ENCODE results near the gene CNGA1.
"Not testable (repeated sequence)": the region's sequence is repeated elsewhere in the genome, so short reads cannot be mapped to it uniquely, and the experiment has no call there.

CNGA1 gene

DNA sequence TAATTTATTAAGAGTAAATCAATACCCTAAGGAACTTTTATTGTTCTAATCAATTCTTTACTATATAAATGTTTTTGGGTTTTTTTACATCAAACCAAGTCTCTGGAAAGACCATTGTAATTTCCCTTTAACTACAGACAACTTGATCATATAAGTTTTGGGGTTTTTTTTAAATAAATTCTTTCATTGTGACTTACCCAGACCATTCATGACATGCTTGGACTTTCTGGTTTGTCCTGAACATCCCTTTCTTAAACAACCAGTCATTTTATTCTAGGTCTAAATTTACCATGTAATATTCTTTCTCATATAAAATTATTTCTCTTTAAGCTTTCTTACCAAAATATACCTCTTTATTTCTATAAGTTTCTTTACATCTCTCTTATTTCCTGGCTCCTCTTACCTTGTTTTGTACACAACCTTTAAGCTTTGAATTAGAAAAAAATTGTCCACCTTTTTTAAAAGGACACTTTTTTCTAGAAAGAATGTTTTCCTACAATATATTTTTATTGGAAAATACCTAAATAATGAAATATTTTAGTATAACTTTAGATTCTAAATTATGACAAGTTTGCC lies 8.4 kb downstream of the CNGA1 start:
- Histone ChIP-seq H3K4ac (ENCODE audit: low read length) (no peak overlapping the region), H2AK5ac (ENCODE audit: low read depth, low read length) (no peak overlapping the region), H3K27me3 (ENCODE audit: control insufficient read depth in 3 of 3, insufficient read depth in 3 of 3, low read depth in 1 of 3, low read length in 3 of 3) (no peaks in the 10 kb centered on the region), H3K9me3 (replicated peaks in 1 of 2; ENCODE audit: control insufficient read depth in 2 of 2, insufficient read depth in 1 of 2, low read depth in 1 of 2, low read length in 2 of 2) (peaks cover 0 to 4% of the 10 kb centered on the region in 2 donors), H3K23ac (ENCODE audit: low read depth, low read length, poor library complexity) (no peak overlapping the region), H3K9ac (ENCODE audit: low read depth, low read length, poor library complexity) (no peak overlapping the region), H4K91ac (ENCODE audit: low read depth, low read length, poor library complexity) (no peak overlapping the region), H3K27ac (replicated peaks; ENCODE audit: low read length) (no peak overlapping the region), H3K36me3 (replicated peaks in 1 of 2; ENCODE audit: control insufficient read depth in 2 of 2, insufficient read depth in 2 of 2, low read length in 2 of 2) (no peaks in the 10 kb centered on the region), H3K4me2 (ENCODE audit: insufficient read depth, low read length, poor library complexity, severe bottlenecking) (no peak overlapping the region), H2BK12ac (ENCODE audit: low read length) (no peak overlapping the region), H2BK15ac (ENCODE audit: low read length) (no peak overlapping the region), H3K18ac (ENCODE audit: low read length) (no peak overlapping the region), H4K8ac (ENCODE audit: low read depth, low read length) (no peak overlapping the region), H2BK5ac (ENCODE audit: low read length) (no peak overlapping the region), H3K79me1 (ENCODE audit: low read depth, low read length) (no peaks in the 10 kb centered on the region), H2AFZ (ENCODE audit: low read length) (no peak overlapping the region), H3K4me3 (ENCODE audit: low read length in 2 of 2) (no peak overlapping the region), H3K14ac (ENCODE audit: low read length) (no peak overlapping the region), H2BK120ac (ENCODE audit: low read depth, low read length) (no peak overlapping the region), H3K4me1 (ENCODE audit: control insufficient read depth in 2 of 2, insufficient read depth in 1 of 2, low read depth in 1 of 2, low read length in 2 of 2) (no peaks in the 10 kb centered on the region)
- DNase-seq (ENCODE audit: low spot score), result peak; percentile 32

DNA sequence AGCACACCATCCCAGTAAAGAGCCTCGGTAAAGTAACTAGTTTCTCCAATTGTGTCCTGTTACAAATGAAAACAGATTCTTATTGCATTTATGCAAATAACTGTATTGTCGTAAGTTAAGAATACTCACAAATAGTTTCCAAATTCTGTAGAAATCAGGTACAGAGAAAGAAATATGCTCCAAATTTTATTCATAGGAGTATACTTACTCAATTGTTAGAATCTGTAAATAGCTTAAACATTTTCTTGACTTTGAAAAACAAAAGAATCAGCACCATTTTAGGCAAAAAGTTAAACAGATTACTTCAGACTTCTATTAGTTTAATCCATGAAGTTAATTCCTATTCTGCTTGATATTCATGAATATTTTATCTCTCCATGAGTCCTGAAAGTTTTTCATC lies 10.7 kb downstream of the CNGA1 start:
- H2BK15ac ChIP-seq (ENCODE audit: low read length), result no peak overlapping the region
- H3K14ac ChIP-seq (ENCODE audit: low read length), result no peak overlapping the region
- H2AK5ac ChIP-seq (ENCODE audit: low read depth, low read length), result no peak overlapping the region
- no peak overlapping the region for H3K4me3 ChIP-seq (ENCODE audit: low read length in 2 of 2)
- H2BK5ac ChIP-seq (ENCODE audit: low read length), result no peak overlapping the region
- no peak overlapping the region for H3K4ac ChIP-seq (ENCODE audit: low read length)
- no peak overlapping the region for H3K27ac ChIP-seq (replicated peaks; ENCODE audit: low read length)
- no peaks in the 10 kb centered on the region for H3K36me3 ChIP-seq (replicated peaks in 1 of 2; ENCODE audit: control insufficient read depth in 2 of 2, insufficient read depth in 2 of 2, low read length in 2 of 2)
- H3K18ac ChIP-seq (ENCODE audit: low read length), result no peak overlapping the region
- peaks cover 0 to 4% of the 10 kb centered on the region in 2 donors for H3K9me3 ChIP-seq (replicated peaks in 1 of 2; ENCODE audit: control insufficient read depth in 2 of 2, insufficient read depth in 1 of 2, low read depth in 1 of 2, low read length in 2 of 2)
- H3K9ac ChIP-seq (ENCODE audit: low read depth, low read length, poor library complexity), result no peak overlapping the region
- no peak for DNase-seq (ENCODE audit: low spot score)
- H3K4me2 ChIP-seq (ENCODE audit: insufficient read depth, low read length, poor library complexity, severe bottlenecking), result no peak overlapping the region
- H2BK12ac ChIP-seq (ENCODE audit: low read length), result no peak overlapping the region
- H3K79me1 ChIP-seq (ENCODE audit: low read depth, low read length), result no peaks in the 10 kb centered on the region
- H2BK120ac ChIP-seq (ENCODE audit: low read depth, low read length), result no peak overlapping the region
- no peaks in the 10 kb centered on the region for H3K4me1 ChIP-seq (ENCODE audit: control insufficient read depth in 2 of 2, insufficient read depth in 1 of 2, low read depth in 1 of 2, low read length in 2 of 2)
- H2AFZ ChIP-seq (ENCODE audit: low read length), result no peak overlapping the region
- no CpG with 5 or more reads among the region's 2 CpGs for WGBS, 2 donors (ENCODE audit: extremely low coverage in 2 of 2, insufficient read length in 2 of 2, insufficient replicate concordance in 1 of 2)
- no peak overlapping the region for H4K91ac ChIP-seq (ENCODE audit: low read depth, low read length, poor library complexity)
- no peak overlapping the region for H3K23ac ChIP-seq (ENCODE audit: low read depth, low read length, poor library complexity)
- no peaks in the 10 kb centered on the region for H3K27me3 ChIP-seq (ENCODE audit: control insufficient read depth in 3 of 3, insufficient read depth in 3 of 3, low read depth in 1 of 3, low read length in 3 of 3)
- no peak overlapping the region for H4K8ac ChIP-seq (ENCODE audit: low read depth, low read length)

DNA sequence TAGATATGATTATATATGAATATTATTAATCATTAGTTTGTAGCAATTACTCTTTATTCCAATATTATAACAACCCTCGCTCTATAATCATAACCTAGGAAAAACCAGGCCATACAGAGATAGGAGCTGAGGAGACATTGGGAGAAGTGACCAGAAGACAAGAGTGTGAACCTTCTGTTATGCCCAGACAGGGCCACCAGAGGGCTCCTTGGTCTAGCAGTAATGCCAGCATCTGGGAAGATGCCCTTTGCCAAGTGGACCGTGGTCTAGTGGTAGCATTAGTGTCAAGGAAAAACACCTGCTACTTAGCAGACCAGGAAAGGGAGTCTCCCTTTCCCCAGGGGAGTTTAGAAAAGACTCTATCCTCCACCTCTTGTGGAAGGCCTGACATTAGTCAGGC lies 12.9 kb downstream of the CNGA1 start:
- H2BK12ac ChIP-seq (ENCODE audit: low read length); H3K4me2 ChIP-seq (ENCODE audit: insufficient read depth, low read length, poor library complexity, severe bottlenecking); H4K8ac ChIP-seq (ENCODE audit: low read depth, low read length); H3K27me3 ChIP-seq (ENCODE audit: control insufficient read depth in 3 of 3, insufficient read depth in 3 of 3, low read depth in 1 of 3, low read length in 3 of 3); H3K18ac ChIP-seq (ENCODE audit: low read length); H3K4ac ChIP-seq (ENCODE audit: low read length); H3K4me3 ChIP-seq (ENCODE audit: low read length in 2 of 2); DNase-seq (ENCODE audit: low spot score); H3K9me3 ChIP-seq (replicated peaks in 1 of 2; ENCODE audit: control insufficient read depth in 2 of 2, insufficient read depth in 1 of 2, low read depth in 1 of 2, low read length in 2 of 2); H3K23ac ChIP-seq (ENCODE audit: low read depth, low read length, poor library complexity); H2AK5ac ChIP-seq (ENCODE audit: low read depth, low read length); H2BK120ac ChIP-seq (ENCODE audit: low read depth, low read length); H4K91ac ChIP-seq (ENCODE audit: low read depth, low read length, poor library complexity); H3K14ac ChIP-seq (ENCODE audit: low read length); H3K79me1 ChIP-seq (ENCODE audit: low read depth, low read length); H2BK15ac ChIP-seq (ENCODE audit: low read length); H2AFZ ChIP-seq (ENCODE audit: low read length); H3K9ac ChIP-seq (ENCODE audit: low read depth, low read length, poor library complexity); H3K27ac ChIP-seq (replicated peaks; ENCODE audit: low read length); H3K4me1 ChIP-seq (ENCODE audit: control insufficient read depth in 2 of 2, insufficient read depth in 1 of 2, low read depth in 1 of 2, low read length in 2 of 2); H3K36me3 ChIP-seq (replicated peaks in 1 of 2; ENCODE audit: control insufficient read depth in 2 of 2, insufficient read depth in 2 of 2, low read length in 2 of 2); H2BK5ac ChIP-seq (ENCODE audit: low read length): not testable (repeated sequence)
- no CpG with 5 or more reads among the region's 2 CpGs for WGBS, 2 donors (ENCODE audit: extremely low coverage in 2 of 2, insufficient read length in 2 of 2, insufficient replicate concordance in 1 of 2)

DNA sequence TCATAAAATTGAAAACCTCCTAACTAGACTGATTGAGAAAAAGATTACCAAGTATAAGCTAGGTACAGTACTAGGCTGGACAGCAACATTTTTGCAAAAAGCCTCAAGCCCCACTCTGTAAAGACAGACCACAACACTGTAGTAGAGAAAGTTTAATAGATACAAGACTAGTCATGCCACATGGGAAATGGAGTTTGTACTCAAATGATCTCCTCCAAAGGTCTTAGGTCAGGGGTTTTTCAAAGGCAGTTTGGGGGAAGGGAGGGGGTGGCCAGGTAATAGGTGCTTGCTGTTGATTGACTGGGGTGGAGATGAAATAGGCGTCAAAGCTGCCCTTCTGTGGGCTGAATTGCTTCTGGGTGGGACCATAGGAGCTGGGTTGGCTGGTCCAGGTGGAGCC lies 14.2 kb downstream of the CNGA1 start:
- Histone ChIP-seq H3K27me3 (ENCODE audit: control insufficient read depth in 3 of 3, insufficient read depth in 3 of 3, low read depth in 1 of 3, low read length in 3 of 3) (no peaks in the 10 kb centered on the region), H3K14ac (ENCODE audit: low read length) (no peak overlapping the region), H3K36me3 (replicated peaks in 1 of 2; ENCODE audit: control insufficient read depth in 2 of 2, insufficient read depth in 2 of 2, low read length in 2 of 2) (no peaks in the 10 kb centered on the region), H4K91ac (ENCODE audit: low read depth, low read length, poor library complexity) (no peak overlapping the region), H2BK5ac (ENCODE audit: low read length) (no peak overlapping the region), H3K9me3 (replicated peaks in 1 of 2; ENCODE audit: control insufficient read depth in 2 of 2, insufficient read depth in 1 of 2, low read depth in 1 of 2, low read length in 2 of 2) (peaks cover 0 to 3% of the 10 kb centered on the region in 2 donors), H3K18ac (ENCODE audit: low read length) (no peak overlapping the region), H2AFZ (ENCODE audit: low read length) (no peak overlapping the region), H4K8ac (ENCODE audit: low read depth, low read length) (no peak overlapping the region), H3K4me3 (ENCODE audit: low read length in 2 of 2) (no peak overlapping the region), H3K4me2 (ENCODE audit: insufficient read depth, low read length, poor library complexity, severe bottlenecking) (no peak overlapping the region), H2BK120ac (ENCODE audit: low read depth, low read length) (no peak overlapping the region), H3K79me1 (ENCODE audit: low read depth, low read length) (no peaks in the 10 kb centered on the region), H3K23ac (ENCODE audit: low read depth, low read length, poor library complexity) (no peak overlapping the region), H2AK5ac (ENCODE audit: low read depth, low read length) (no peak overlapping the region), H3K4ac (ENCODE audit: low read length) (no peak overlapping the region), H2BK12ac (ENCODE audit: low read length) (no peak overlapping the region), H3K4me1 (ENCODE audit: control insufficient read depth in 2 of 2, insufficient read depth in 1 of 2, low read depth in 1 of 2, low read length in 2 of 2) (no peaks in the 10 kb centered on the region), H3K27ac (replicated peaks; ENCODE audit: low read length) (no peak overlapping the region), H3K9ac (ENCODE audit: low read depth, low read length, poor library complexity) (no peak overlapping the region), H2BK15ac (ENCODE audit: low read length) (no peak overlapping the region)
- DNase-seq (ENCODE audit: low spot score), result no peak
- no CpG with 5 or more reads among the region's 1 CpG for WGBS, 2 donors (ENCODE audit: extremely low coverage in 2 of 2, insufficient read length in 2 of 2, insufficient replicate concordance in 1 of 2)
